ENCODE measurements around the gene MED8.

Gene MED8

DNA sequence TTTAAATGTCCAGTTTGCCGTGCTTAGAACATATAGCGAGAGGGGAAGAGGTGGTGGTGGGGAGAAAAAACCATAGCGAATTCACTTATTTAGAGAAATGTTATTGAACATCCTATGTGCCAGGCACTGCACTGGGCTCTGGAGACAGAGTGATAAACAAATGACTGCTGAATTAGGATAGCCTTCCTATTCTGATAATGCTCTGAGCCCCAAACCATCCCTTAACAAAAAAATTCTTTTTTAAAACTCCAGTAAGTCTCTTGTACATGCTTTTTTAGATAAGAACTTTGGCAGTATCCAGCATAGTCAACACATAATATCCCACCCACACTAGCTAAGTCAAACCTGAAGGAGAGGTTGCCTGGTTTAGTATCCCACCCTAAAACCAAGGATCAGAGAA is 8.6 kb upstream of the MED8 start:
- Histone ChIP-seq H3F3A (ENCODE audit: insufficient read depth, low read length) (no peaks in the 10 kb centered on the region), H3K27ac (ENCODE audit: low read length) (no peak overlapping the region), H3K9ac (ENCODE audit: low read length) (no peak overlapping the region), H3K79me2 (ENCODE audit: low read length) (peaks cover 7% of the 10 kb centered on the region; the same call in 1 of the 2 replicates), H2AFZ (ENCODE audit: low read length) (no peak overlapping the region), H3K4me3 (ENCODE audit: low read length) (no peak overlapping the region), H3K4me2 (ENCODE audit: low read depth, low read length) (no peak overlapping the region), H3K9me2 (replicated peaks; ENCODE audit: insufficient read depth, low read length) (no peaks in the 10 kb centered on the region), H4K20me1 (ENCODE audit: insufficient read depth, low read length) (no peaks in the 10 kb centered on the region), H3K27me3 (replicated peaks; ENCODE audit: insufficient read depth, low read length) (no peaks in the 10 kb centered on the region), H3K4me1 (ENCODE audit: low read length) (no peaks in the 10 kb centered on the region), H3K36me3 (replicated peaks; ENCODE audit: insufficient read depth, low read length) (no peaks in the 10 kb centered on the region), H3K9me3 (replicated peaks; ENCODE audit: insufficient read depth, low read length) (no peaks in the 10 kb centered on the region)
- no peak for TF ChIP-seq EZH2phosphoT487 (IDR thresholded peaks at IDR 0.05; ENCODE audit: low read length)
- TF ChIP-seq, protein P1, sequence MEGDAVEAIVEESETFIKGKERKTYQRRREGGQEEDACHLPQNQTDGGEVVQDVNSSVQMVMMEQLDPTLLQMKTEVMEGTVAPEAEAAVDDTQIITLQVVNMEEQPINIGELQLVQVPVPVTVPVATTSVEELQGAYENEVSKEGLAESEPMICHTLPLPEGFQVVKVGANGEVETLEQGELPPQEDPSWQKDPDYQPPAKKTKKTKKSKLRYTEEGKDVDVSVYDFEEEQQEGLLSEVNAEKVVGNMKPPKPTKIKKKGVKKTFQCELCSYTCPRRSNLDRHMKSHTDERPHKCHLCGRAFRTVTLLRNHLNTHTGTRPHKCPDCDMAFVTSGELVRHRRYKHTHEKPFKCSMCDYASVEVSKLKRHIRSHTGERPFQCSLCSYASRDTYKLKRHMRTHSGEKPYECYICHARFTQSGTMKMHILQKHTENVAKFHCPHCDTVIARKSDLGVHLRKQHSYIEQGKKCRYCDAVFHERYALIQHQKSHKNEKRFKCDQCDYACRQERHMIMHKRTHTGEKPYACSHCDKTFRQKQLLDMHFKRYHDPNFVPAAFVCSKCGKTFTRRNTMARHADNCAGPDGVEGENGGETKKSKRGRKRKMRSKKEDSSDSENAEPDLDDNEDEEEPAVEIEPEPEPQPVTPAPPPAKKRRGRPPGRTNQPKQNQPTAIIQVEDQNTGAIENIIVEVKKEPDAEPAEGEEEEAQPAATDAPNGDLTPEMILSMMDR (IDR thresholded peaks at IDR 0.05; ENCODE audit: low read length): no peak
- TF ChIP-seq EZH2 (optimal IDR thresholded peaks at IDR 0.05; ENCODE audit: low read depth, low read length): no peak
- no peak for DNase-seq

DNA sequence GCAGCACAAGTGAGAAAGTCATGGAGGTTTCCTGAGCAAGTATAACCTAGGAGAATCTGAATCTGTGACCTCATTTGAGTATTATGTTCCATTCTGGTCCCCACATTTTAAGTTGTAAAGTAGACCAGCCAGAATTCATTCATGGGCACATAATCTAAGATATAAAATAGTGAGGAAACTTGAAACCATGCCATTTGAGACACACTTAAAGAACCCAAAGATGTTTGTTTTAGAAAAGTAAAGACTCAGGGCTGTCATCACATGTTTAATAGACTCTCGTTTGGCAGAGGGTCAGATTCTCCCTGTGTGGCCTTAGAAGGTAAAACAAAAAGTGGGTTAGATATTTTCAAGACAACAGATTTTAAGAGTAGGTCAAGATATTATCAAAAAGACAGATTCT is 6.5 kb upstream of the MED8 start:
- Histone ChIP-seq H3K27ac (ENCODE audit: low read length) (no peak overlapping the region), H3K4me1 (ENCODE audit: low read length) (no peaks in the 10 kb centered on the region), H4K20me1 (ENCODE audit: insufficient read depth, low read length) (no peaks in the 10 kb centered on the region), H3K79me2 (ENCODE audit: low read length) (peaks cover 24% of the 10 kb centered on the region), H2AFZ (ENCODE audit: low read length) (no peak overlapping the region), H3K27me3 (replicated peaks; ENCODE audit: insufficient read depth, low read length) (no peaks in the 10 kb centered on the region), H3K36me3 (replicated peaks; ENCODE audit: insufficient read depth, low read length) (no peaks in the 10 kb centered on the region), H3F3A (ENCODE audit: insufficient read depth, low read length) (no peaks in the 10 kb centered on the region), H3K4me3 (ENCODE audit: low read length) (no peak overlapping the region), H3K4me2 (ENCODE audit: low read depth, low read length) (no peak overlapping the region), H3K9me2 (replicated peaks; ENCODE audit: insufficient read depth, low read length) (no peaks in the 10 kb centered on the region), H3K9me3 (replicated peaks; ENCODE audit: insufficient read depth, low read length) (no peaks in the 10 kb centered on the region), H3K9ac (ENCODE audit: low read length) (no peak overlapping the region)
- no peak for DNase-seq
- TF ChIP-seq, protein P1 (IDR thresholded peaks at IDR 0.05; ENCODE audit: low read length): no peak
- no peak for TF ChIP-seq EZH2 (optimal IDR thresholded peaks at IDR 0.05; ENCODE audit: low read depth, low read length)
- no peak for TF ChIP-seq EZH2phosphoT487 (IDR thresholded peaks at IDR 0.05; ENCODE audit: low read length)

DNA sequence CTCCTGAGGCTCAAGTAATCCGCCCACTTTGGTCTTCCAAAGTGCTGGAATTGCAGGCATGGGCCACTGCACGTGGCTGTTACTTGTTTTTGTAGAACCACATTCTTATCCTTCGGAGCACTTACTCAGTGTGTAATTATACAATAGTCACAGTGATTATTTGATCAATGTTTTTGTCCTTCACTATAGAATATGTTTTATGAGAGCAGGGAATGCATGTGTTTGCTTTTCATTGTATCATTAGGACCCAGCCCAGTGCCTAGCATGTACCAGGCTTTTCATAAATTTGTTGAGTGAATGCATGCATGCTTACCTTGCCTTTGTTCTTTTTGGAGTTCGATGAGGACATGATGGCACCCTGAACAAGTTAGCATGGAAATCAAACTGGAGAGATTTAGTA is 5.9 kb upstream of the MED8 start:
- H3K27ac ChIP-seq (ENCODE audit: low read length): no peak overlapping the region
- no peaks in the 10 kb centered on the region for H3K27me3 ChIP-seq (replicated peaks; ENCODE audit: insufficient read depth, low read length)
- H3K36me3 ChIP-seq (replicated peaks; ENCODE audit: insufficient read depth, low read length): no peaks in the 10 kb centered on the region
- H3K9me2 ChIP-seq (replicated peaks; ENCODE audit: insufficient read depth, low read length): no peaks in the 10 kb centered on the region
- no peak overlapping the region for H2AFZ ChIP-seq (ENCODE audit: low read length)
- no peak for DNase-seq
- H3K9ac ChIP-seq (ENCODE audit: low read length): no peak overlapping the region
- 0 out of 2 replicates have a peak, but pooled peaks cover 5% of the 10 kb centered on the region for H3K4me1 ChIP-seq (ENCODE audit: low read length)
- H4K20me1 ChIP-seq (ENCODE audit: insufficient read depth, low read length): no peaks in the 10 kb centered on the region
- H3K79me2 ChIP-seq (ENCODE audit: low read length): peaks cover 29% of the 10 kb centered on the region
- H3K4me3 ChIP-seq (ENCODE audit: low read length): no peak overlapping the region
- no peaks in the 10 kb centered on the region for H3K9me3 ChIP-seq (replicated peaks; ENCODE audit: insufficient read depth, low read length)
- no peaks in the 10 kb centered on the region for H3F3A ChIP-seq (ENCODE audit: insufficient read depth, low read length)
- H3K4me2 ChIP-seq (ENCODE audit: low read depth, low read length): no peak overlapping the region
- TF ChIP-seq, protein P1 (IDR thresholded peaks at IDR 0.05; ENCODE audit: low read length): no peak
- TF ChIP-seq EZH2 (optimal IDR thresholded peaks at IDR 0.05; ENCODE audit: low read depth, low read length): no peak
- TF ChIP-seq EZH2phosphoT487 (IDR thresholded peaks at IDR 0.05; ENCODE audit: low read length): no peak
